Progenitor cell of endocrine pancreas (in vitro differentiated cells): ENCODE data around the gene PLA2R1. TPM values are rescaled to one million over a fixed set of nuclear protein-coding genes. Genes with fewer than 3 reads are reported as not detected.

Experiments used
- DNase-seq: peaks from one replicate; pipeline ENCODE4 v3.0.0; 2021; ENCODE audit warnings: low spot score; ENCODE audit not compliant: unreplicated experiment
- H3K27ac Mint-ChIP-seq: 2 replicates; pipeline ENCODE4 v1.8.0; 2021; ENCODE audit warnings: mild to moderate bottlenecking, moderate library complexity, mixed read lengths
- H3K27me3 Mint-ChIP-seq: 2 replicates; pipeline ENCODE4 v1.8.0; 2021; ENCODE audit warnings: mixed read lengths
- H3K36me3 Mint-ChIP-seq: 2 replicates; pipeline ENCODE4 v1.8.0; 2022; ENCODE audit warnings: mixed read lengths; ENCODE audit not compliant: insufficient read depth
- H3K4me1 Mint-ChIP-seq: 2 replicates; pipeline ENCODE4 v1.8.0; 2021; ENCODE audit warnings: low read depth, mixed read lengths
- H3K4me3 Mint-ChIP-seq: 2 replicates; pipeline ENCODE4 v1.8.0; 2021; ENCODE audit warnings: low read depth, mild to moderate bottlenecking, moderate library complexity, mixed read lengths
- H3K9me3 Mint-ChIP-seq: 2 replicates; pipeline ENCODE4 v1.8.0; 2021; ENCODE audit warnings: low read depth, mixed read lengths
- CTCF ChIP-seq: fragments of 200-600 bp; sonication (generic); IDR thresholded peaks from one replicate; pipeline ENCODE4 v1.5.0; 2021; ENCODE audit warnings: antibody characterized with exemption, mild to moderate bottlenecking; ENCODE audit not compliant: unreplicated experiment
- total RNA-seq: library from RNA; stranded (reverse); gene quantifications from 2 replicates; pipeline ENCODE4 v1.2.1, GENCODE V29; 2021

The PLA2R1 gene
- total RNA-seq, 1 donor from 2014 or later = 1.3 TPM

- no peaks in the 10 kb centered on the region for H3K36me3 Mint-ChIP-seq
- H3K27me3 Mint-ChIP-seq = peaks cover 66% of the 10 kb centered on the region
- no peak overlapping the region for H3K4me3 Mint-ChIP-seq
- no peaks in the 10 kb centered on the region for H3K9me3 Mint-ChIP-seq
- DNase-seq = no peak
- no peak for TF ChIP-seq CTCF
- H3K4me1 Mint-ChIP-seq = peaks cover 3% of the 10 kb centered on the region
- no peak overlapping the region for H3K27ac Mint-ChIP-seq
These were observed 156.3 kb downstream of the PLA2R1 start for GRCh38 chr2:159905926-159906714.

DNA sequence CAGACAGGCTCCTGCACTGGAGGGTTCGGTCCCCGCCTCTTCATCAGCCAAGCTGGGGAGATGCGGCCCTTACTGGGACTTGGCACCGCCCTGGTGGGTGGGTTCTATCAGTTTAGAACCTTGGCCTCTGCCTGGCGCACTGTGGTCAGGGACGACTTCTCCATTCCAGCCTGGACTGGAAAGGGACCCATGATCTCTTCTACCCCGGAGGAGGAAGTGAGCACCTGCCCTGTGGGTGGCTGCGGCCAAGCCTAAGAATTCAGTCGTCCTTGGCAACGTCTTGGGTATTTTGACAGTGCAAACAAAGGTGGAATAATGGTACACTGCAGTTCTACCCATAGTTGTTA is 157.5 kb downstream of the PLA2R1 start:
- no peak overlapping the region for H3K27ac Mint-ChIP-seq
- H3K4me1 Mint-ChIP-seq = peaks cover 1% of the 10 kb centered on the region
- TF ChIP-seq CTCF = no peak
- peaks cover 66% of the 10 kb centered on the region for H3K27me3 Mint-ChIP-seq
- H3K4me3 Mint-ChIP-seq = peak overlapping the region; percentile 65
- no peak for DNase-seq
- no peaks in the 10 kb centered on the region for H3K9me3 Mint-ChIP-seq
- H3K36me3 Mint-ChIP-seq = no peaks in the 10 kb centered on the region

DNA sequence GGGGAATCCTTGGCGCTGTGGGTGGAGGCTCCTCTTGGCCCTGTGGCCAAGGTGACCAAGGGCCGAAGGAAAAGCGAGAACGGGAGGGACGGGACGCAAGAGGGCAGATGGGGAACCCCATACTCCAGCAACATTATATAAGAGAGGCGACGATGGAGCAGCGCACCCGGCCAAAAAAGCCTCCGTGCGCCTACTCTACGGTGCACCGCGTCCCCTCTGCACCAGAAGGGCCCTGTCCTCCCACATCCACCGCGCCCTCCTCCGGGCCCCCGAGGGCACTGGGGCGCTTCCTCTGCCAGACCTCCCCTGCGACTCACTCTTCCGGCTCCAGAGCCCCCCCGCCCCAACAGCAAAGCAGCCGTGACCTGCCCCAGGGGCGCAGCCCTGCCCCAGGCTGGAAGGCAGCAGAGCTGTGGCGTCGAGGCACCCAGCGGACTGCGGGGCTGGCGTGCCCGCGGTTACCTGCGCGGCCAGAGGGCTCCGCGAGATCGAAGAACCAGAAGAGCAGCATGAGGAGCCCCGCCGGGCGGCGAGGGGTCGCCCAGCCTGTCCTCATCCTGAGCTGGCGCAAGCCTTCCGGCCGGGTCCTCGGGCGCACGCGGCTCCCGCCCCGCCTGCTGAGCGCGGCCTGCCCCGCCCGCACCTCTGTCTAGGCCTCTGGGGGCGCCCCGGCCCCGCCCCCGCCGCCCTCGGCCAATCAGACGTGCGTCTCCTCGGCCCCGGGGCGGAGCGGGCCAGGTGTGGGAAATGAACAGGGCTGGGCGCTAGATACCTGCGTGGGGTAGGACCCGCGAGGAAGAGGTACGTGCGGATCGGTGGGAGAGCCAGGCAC is 158.1 kb downstream of the PLA2R1 start, which contains the start of gene LY75:
LY75 (minus strand) TSS at position 630 of the 832 bp plus-strand sequence.
- Mint-ChIP-seq H3K4me1 (peaks cover 1% of the 10 kb centered on the region), H3K27ac (no peak within 1 kb of the TSS)

GRCh38 chr2:159903443-159904126 is 158.8 kb downstream of the PLA2R1 start:
- no peak for DNase-seq
- TF ChIP-seq CTCF = no peak
- no peaks in the 10 kb centered on the region for H3K9me3 Mint-ChIP-seq
- H3K36me3 Mint-ChIP-seq = no peaks in the 10 kb centered on the region
- peak overlapping the region; percentile 56 for H3K4me3 Mint-ChIP-seq
- H3K27ac Mint-ChIP-seq = no peak overlapping the region
- H3K27me3 Mint-ChIP-seq = peaks cover 63% of the 10 kb centered on the region
- H3K4me1 Mint-ChIP-seq = peaks cover 1% of the 10 kb centered on the region

More for the DNA sequence above, 158.1 kb downstream of the PLA2R1 start, which contains the start of gene LY75:
- no peak for TF ChIP-seq CTCF
- H3K36me3 Mint-ChIP-seq = no peaks in the 10 kb centered on the region
- H3K9me3 Mint-ChIP-seq = no peaks in the 10 kb centered on the region
- peaks cover 63% of the 10 kb centered on the region for H3K27me3 Mint-ChIP-seq
- DNase-seq = peak; percentile 36
- H3K4me3 Mint-ChIP-seq = peak within 1 kb of the TSS; percentile 65

DNA sequence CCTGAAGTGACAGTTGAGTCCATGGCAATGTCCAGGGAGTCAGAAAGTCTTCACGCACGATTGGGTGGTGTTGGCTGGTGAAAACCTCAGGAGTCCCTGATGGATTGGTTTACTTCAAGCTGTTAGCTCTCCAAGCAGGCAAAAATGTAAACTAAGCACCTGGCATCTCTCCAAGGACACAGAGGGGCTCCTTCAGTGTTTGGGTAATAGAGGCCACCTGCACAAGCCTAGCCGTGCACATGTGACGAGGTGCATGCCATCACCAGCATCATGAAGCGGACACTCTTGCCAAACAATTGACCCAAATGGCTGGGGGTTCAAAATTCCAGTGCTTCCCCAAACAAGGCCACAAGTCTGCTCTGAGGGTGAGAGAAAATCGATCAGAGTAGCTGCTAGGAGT is 159.7 kb downstream of the PLA2R1 start:
- no peak overlapping the region for H3K4me3 Mint-ChIP-seq
- peaks cover 1% of the 10 kb centered on the region for H3K4me1 Mint-ChIP-seq
- TF ChIP-seq CTCF = no peak
- DNase-seq = no peak
- H3K27me3 Mint-ChIP-seq = peaks cover 66% of the 10 kb centered on the region
- no peaks in the 10 kb centered on the region for H3K9me3 Mint-ChIP-seq
- H3K27ac Mint-ChIP-seq = no peak overlapping the region
- H3K36me3 Mint-ChIP-seq = no peaks in the 10 kb centered on the region
